OCI-LY7 (cell line): ENCODE data around the gene OASL. TPM values are rescaled to one million over a fixed set of nuclear protein-coding genes. Genes with fewer than 3 reads are reported as not detected.

Experiments used
- BruUV-seq: library from RNA; stranded (reverse); fragments of 400-500 nt; replicated peaks from 2 replicates; lab custom pipeline; 2021; lab: Mats Ljungman, UMichigan
- CTCF ChIA-PET: fragments of 300-600 bp; sonication (Branson Sonifier 250); formaldehyde crosslinking; loops from one replicate; lab custom pipeline; 2022; ENCODE audit warnings: antibody characterized with exemption; ENCODE audit not compliant: unreplicated experiment; lab: Charles Lee
- POLR2A ChIA-PET: fragments of 300-600 bp; sonication (Branson Sonifier 250); formaldehyde crosslinking; loops from one replicate; lab custom pipeline; 2022; ENCODE audit warnings: antibody characterized with exemption; lab: Charles Lee
- DNase-seq: peaks from one replicate; pipeline ENCODE4 v3.0.0-alpha.2; 2015; ENCODE audit warnings: low spot score
- H2AFZ ChIP-seq: fragments of 200-600 bp; sonication (generic), shearing (Covaris generic); 2 replicates; pipeline ENCODE4 v1.6.1; 2014; ENCODE audit warnings: mild to moderate bottlenecking, antibody characterized with exemption, low read length, moderate library complexity
- H3K27ac ChIP-seq: fragments of 200-600 bp; sonication (generic); 2 replicates; pipeline ENCODE4 v1.5.1; 2014; ENCODE audit warnings: mixed run types, low read depth, mild to moderate bottlenecking, moderate library complexity, low read length, inconsistent platforms; ENCODE audit not compliant: poor library complexity, severe bottlenecking
- H3K36me3 ChIP-seq: fragments of 200-600 bp; sonication (generic); 2 replicates; pipeline ENCODE4 v1.6.1; 2014; ENCODE audit warnings: mild to moderate bottlenecking, antibody characterized with exemption, low read length, moderate library complexity, mixed read lengths; ENCODE audit not compliant: insufficient read depth
- H3K4me1 ChIP-seq: fragments of 200-600 bp; sonication (generic); 2 replicates; pipeline ENCODE4 v1.5.1; 2014; ENCODE audit warnings: mild to moderate bottlenecking, low read length; ENCODE audit not compliant: insufficient read depth, poor library complexity, severe bottlenecking
- H3K4me2 ChIP-seq: fragments of 200-600 bp; sonication (generic); 2 replicates; pipeline ENCODE4 v1.6.1; 2014; ENCODE audit warnings: mild to moderate bottlenecking, low read length
- H3K4me3 ChIP-seq: fragments of 200-600 bp; sonication (generic); 2 replicates; pipeline ENCODE4 v1.5.1; 2014; ENCODE audit warnings: mild to moderate bottlenecking, low read depth, low read length; ENCODE audit not compliant: poor library complexity, severe bottlenecking
- H3K79me2 ChIP-seq: fragments of 200-600 bp; sonication (generic); 2 replicates; pipeline ENCODE4 v1.6.1; 2016; ENCODE audit warnings: low read depth, mild to moderate bottlenecking, low read length, moderate library complexity, mixed read lengths; ENCODE audit not compliant: insufficient read depth
- H3K9me2 ChIP-seq: fragments of 200-600 bp; sonication (generic); 2 replicates; pipeline ENCODE4 v1.6.1; 2016; ENCODE audit warnings: mild to moderate bottlenecking, low read length, mixed read lengths; ENCODE audit not compliant: insufficient read depth
- H3K9me3 ChIP-seq: fragments of 200-600 bp; sonication (generic); 2 replicates; pipeline ENCODE4 v1.6.1; 2014; ENCODE audit warnings: mild to moderate bottlenecking, mixed run types, low read length, mixed read lengths
- H4K20me1 ChIP-seq: fragments of 200-600 bp; sonication (generic); 2 replicates; pipeline ENCODE4 v1.6.1; 2014; ENCODE audit warnings: mild to moderate bottlenecking, antibody characterized with exemption, low read length, moderate library complexity, mixed read lengths; ENCODE audit not compliant: insufficient read depth
- EZH2phosphoT487 ChIP-seq: fragments of 200-600 bp; sonication (generic); IDR thresholded peaks from 2 replicates; pipeline ENCODE4 v1.6.1; 2018; ENCODE audit warnings: low read depth, borderline replicate concordance, mild to moderate bottlenecking, mixed run types, antibody characterized with exemption, low read length, moderate library complexity, mixed read lengths
- intact Hi-C: fragments of 100-400 bp; cut with micrococcal nuclease; formaldehyde crosslinking; loops from one replicate; pipeline ENCODE4 v1.10.0; 2022; ENCODE audit not compliant: unreplicated experiment
- total RNA-seq, 2 experiments: library from RNA; depleted of rRNA in 1 of 2; stranded (reverse); fragments of >200 nt in 1 of 2; shearing (Covaris generic) in 1 of 2; gene quantifications; 2 replicates each; pipeline ENCODE4 v1.2.3, GENCODE V29; 2014 to 2022
- TF ChIP-seq, protein P1 (sequence below): fragments of 200-600 bp; sonication (generic); conservative IDR thresholded peaks from 2 replicates; pipeline ENCODE4 v1.5.1; 2014; ENCODE audit warnings: mild to moderate bottlenecking, antibody characterized with exemption, low read length, moderate library complexity, mixed read lengths

OASL gene
- total RNA-seq, 2 experiments from 2014 or later, result 0.09 to 0.25 TPM

DNA sequence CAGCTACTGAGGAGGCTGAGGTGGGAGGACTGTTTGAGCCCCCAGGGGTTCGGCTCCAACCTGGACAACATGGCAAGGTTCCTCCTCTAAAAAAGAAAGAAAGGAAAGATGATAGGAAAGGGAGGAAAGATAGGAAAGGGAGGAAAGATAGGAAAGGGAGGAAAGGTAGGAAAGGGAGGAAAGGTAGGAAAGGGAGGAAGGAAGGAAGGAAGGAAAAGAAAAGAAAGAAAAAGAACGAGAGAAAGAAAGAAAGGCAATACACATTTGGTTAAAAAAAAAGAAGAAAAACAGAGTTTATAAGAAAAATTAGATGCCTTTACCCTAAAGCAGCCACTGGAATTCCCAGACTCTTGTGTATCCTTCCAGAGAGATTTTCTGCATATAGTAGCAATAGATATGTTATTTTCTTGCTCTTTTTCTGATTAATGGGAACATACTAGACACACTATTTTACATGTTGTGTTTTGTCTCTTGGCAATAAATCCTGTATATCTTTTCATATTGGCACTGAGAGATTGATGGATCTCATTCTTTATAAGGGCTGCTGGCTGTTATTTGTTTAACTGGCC, 48.5 kb downstream of the OASL start:
- H4K20me1 ChIP-seq, result no peaks in the 10 kb centered on the region
- BruUV-seq, result no TSS peak
- DNase-seq, result no peak
- no peaks in the 10 kb centered on the region for H3K79me2 ChIP-seq
- H3K27ac ChIP-seq, result no peak overlapping the region
- H3K4me1 ChIP-seq, result no peaks in the 10 kb centered on the region
- no peak overlapping the region for H3K4me2 ChIP-seq
- no peak overlapping the region for H3K4me3 ChIP-seq
- H3K9me2 ChIP-seq, result no peaks in the 10 kb centered on the region
- intact Hi-C loops, result no loop called here
- H3K36me3 ChIP-seq, result no peaks in the 10 kb centered on the region
- no peak overlapping the region for H2AFZ ChIP-seq
- POLR2A ChIA-PET, result no interaction called here
- CTCF ChIA-PET, result interaction anchor here (0.6 kb wide), 1 partner anchor 751 kb away, joined by 3 read pairs; no protein-coding TSS in a partner anchor
- no peak for TF ChIP-seq EZH2phosphoT487
- TF ChIP-seq, protein P1, sequence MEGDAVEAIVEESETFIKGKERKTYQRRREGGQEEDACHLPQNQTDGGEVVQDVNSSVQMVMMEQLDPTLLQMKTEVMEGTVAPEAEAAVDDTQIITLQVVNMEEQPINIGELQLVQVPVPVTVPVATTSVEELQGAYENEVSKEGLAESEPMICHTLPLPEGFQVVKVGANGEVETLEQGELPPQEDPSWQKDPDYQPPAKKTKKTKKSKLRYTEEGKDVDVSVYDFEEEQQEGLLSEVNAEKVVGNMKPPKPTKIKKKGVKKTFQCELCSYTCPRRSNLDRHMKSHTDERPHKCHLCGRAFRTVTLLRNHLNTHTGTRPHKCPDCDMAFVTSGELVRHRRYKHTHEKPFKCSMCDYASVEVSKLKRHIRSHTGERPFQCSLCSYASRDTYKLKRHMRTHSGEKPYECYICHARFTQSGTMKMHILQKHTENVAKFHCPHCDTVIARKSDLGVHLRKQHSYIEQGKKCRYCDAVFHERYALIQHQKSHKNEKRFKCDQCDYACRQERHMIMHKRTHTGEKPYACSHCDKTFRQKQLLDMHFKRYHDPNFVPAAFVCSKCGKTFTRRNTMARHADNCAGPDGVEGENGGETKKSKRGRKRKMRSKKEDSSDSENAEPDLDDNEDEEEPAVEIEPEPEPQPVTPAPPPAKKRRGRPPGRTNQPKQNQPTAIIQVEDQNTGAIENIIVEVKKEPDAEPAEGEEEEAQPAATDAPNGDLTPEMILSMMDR, result no peak
- no peaks in the 10 kb centered on the region for H3K9me3 ChIP-seq

DNA sequence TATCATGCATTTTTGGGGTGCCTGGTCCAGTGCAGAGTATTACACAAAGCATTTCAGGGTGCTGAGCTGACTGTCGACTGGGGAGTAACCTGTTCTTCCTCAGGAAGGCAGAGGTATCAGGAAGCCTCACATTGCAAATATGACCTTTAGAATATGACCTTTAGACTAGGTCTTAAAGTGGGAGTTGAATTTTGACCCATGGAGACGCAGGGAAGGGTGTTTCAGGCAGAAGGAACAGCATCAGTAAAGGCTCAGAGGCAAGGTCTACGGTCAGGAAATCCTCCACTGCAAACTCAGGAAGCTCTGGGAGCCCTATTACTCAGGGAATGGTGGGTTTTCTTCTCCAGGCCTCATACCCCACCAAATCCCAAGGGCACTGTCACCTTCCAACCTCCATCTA, 49.4 kb downstream of the OASL start:
- Histone ChIP-seq H3K4me1 (no peaks in the 10 kb centered on the region), H4K20me1 (no peaks in the 10 kb centered on the region), H3K4me2 (no peak overlapping the region), H3K27ac (no peak overlapping the region), H2AFZ (no peak overlapping the region), H3K4me3 (no peak overlapping the region), H3K36me3 (no peaks in the 10 kb centered on the region), H3K9me3 (no peaks in the 10 kb centered on the region), H3K9me2 (no peaks in the 10 kb centered on the region), H3K79me2 (no peaks in the 10 kb centered on the region)
- TF ChIP-seq, protein P1, result no peak
- no peak for TF ChIP-seq EZH2phosphoT487
- no TSS peak for BruUV-seq
- ChIA-PET CTCF (no interaction called here), POLR2A (interaction anchor here (0.6 kb wide), 1 partner anchor 17 kb away, joined by 3 read pairs; no protein-coding TSS in a partner anchor)
- no peak for DNase-seq
- intact Hi-C loops, result no loop called here

DNA sequence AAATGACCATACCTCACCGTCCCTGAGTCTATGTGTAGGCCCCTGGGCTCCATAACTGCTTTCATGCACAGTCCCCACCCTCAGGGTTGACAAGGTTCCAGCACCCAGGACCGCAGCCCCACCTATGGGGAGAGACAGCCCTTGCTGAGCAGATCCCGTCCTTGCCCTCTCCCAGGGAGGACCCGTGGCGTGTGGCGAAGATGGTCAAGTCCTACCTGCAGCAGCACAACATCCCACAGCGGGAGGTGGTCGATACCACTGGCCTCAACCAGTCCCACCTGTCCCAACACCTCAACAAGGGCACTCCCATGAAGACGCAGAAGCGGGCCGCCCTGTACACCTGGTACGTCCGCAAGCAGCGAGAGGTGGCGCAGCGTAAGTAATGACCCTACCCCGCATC, 50.4 kb downstream of the OASL start:
- Histone ChIP-seq H4K20me1 (no peaks in the 10 kb centered on the region), H3K4me3 (no peak overlapping the region), H3K27ac (no peak overlapping the region), H3K9me3 (no peaks in the 10 kb centered on the region), H3K36me3 (no peaks in the 10 kb centered on the region), H2AFZ (no peak overlapping the region), H3K79me2 (no peaks in the 10 kb centered on the region), H3K4me2 (no peak overlapping the region), H3K4me1 (no peaks in the 10 kb centered on the region), H3K9me2 (no peaks in the 10 kb centered on the region)
- no peak for DNase-seq
- ChIA-PET POLR2A (no interaction called here), CTCF (no interaction called here)
- BruUV-seq, result no TSS peak
- intact Hi-C loops, result no loop called here
- TF ChIP-seq, protein P1, result no peak
- TF ChIP-seq EZH2phosphoT487, result no peak
